ENCODE measurements around the gene FERMT2.

GRCh38 chr14:52898496-52898895 lies 52.4 kb downstream of the FERMT2 start:
- TF ChIP-seq CTCF (conservative IDR thresholded peaks at IDR 0.05; ENCODE audit: low read depth in 2 of 2) (no peak), POLR2AphosphoS5 (IDR thresholded peaks at IDR 0.05; ENCODE audit: low read depth) (no peak), ZNF114 (CRISPR knock-in tag; IDR thresholded peaks at IDR 0.05) (no peak), EZH2 (IDR thresholded peaks at IDR 0.05; ENCODE audit: low read depth, unreplicated experiment) (no peak), EZH2phosphoT487 (IDR thresholded peaks at IDR 0.05; ENCODE audit: unreplicated experiment) (no peak), JUNB (IDR thresholded peaks at IDR 0.05; ENCODE audit: unreplicated experiment) (no peak), CREB1 (CRISPR knock-in tag; IDR thresholded peaks at IDR 0.05; ENCODE audit: low read depth) (no peak), REST (IDR thresholded peaks at IDR 0.05; ENCODE audit: unreplicated experiment) (no peak), NANOG (IDR thresholded peaks at IDR 0.05; ENCODE audit: borderline replicate concordance) (no peak), ZNF331 (CRISPR knock-in tag; IDR thresholded peaks at IDR 0.05; ENCODE audit: low read depth) (no peak)

Data from GM23338 (cell line).